Thyroid gland (tissue), 4 donors: Measurements from ENCODE around the gene IL34.

Experiments used
- POLR2A ChIP-seq, 2 donors: fragments of 450-650 bp; IDR thresholded peaks; one replicate each; pipeline ENCODE4 v1.6.1; 2017; ENCODE audit warnings: antibody characterized with exemption in 2 of 2, mild to moderate bottlenecking in 2 of 2, moderate library complexity in 1 of 2
- TF ChIP-seq, protein P1 (sequence below), 6 experiments: fragments of 200-600 bp in 3 of 6; fragments of 450-650 bp in 3 of 6; sonication (generic) in 3 of 6; IDR thresholded peaks; one replicate each; pipeline ENCODE4 v1.5.1; 2016 to 2019; ENCODE audit warnings: antibody characterized with exemption in 6 of 6, mild to moderate bottlenecking in 2 of 6, inconsistent platforms in 1 of 6, moderate library complexity in 1 of 6

DNA sequence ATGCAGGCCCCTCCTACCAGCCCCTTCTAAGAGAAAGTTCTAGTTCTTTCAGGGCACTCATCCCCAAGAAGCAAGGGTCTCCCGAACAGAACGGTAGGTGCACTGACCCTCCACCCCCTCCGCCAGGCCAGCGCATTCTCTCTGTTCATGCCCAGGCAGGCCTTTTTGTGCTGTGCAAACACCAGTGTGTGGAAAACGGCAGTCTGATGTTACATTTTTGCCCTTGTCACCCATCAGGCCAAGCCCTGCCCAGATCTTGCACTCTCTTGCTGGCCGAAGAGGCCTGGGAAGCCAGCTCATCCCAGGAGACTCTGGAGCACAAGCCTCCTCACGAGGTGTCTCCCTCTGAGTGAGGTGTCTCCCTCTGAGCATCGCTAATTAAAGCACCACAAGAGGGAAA, 55.6 kb downstream of the IL34 start:
- TF ChIP-seq, protein P1, sequence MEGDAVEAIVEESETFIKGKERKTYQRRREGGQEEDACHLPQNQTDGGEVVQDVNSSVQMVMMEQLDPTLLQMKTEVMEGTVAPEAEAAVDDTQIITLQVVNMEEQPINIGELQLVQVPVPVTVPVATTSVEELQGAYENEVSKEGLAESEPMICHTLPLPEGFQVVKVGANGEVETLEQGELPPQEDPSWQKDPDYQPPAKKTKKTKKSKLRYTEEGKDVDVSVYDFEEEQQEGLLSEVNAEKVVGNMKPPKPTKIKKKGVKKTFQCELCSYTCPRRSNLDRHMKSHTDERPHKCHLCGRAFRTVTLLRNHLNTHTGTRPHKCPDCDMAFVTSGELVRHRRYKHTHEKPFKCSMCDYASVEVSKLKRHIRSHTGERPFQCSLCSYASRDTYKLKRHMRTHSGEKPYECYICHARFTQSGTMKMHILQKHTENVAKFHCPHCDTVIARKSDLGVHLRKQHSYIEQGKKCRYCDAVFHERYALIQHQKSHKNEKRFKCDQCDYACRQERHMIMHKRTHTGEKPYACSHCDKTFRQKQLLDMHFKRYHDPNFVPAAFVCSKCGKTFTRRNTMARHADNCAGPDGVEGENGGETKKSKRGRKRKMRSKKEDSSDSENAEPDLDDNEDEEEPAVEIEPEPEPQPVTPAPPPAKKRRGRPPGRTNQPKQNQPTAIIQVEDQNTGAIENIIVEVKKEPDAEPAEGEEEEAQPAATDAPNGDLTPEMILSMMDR (IDR thresholded peaks at IDR 0.05): no peak
- TF ChIP-seq POLR2A (IDR thresholded peaks at IDR 0.05): no peak
